ENCODE measurements around the gene DSG1.

The DSG1 gene

GRCh38 chr18:31317860-31318259 lies at the start of gene DSG1:
DSG1 (plus strand) TSS chr18:31318160; CDS start chr18:31318301, 141 bp downstream.
- H3K4me3 ChIP-seq (replicated peaks; ENCODE audit: low read depth, low read length) = no peak within 1 kb of the TSS
- no peak for TF ChIP-seq CTCF (IDR thresholded peaks at IDR 0.05; ENCODE audit: low read length, missing control alignments)
- no peak for DNase-seq (ENCODE audit: low read depth)

GRCh38 chr18:31268985-31269406 lies 49.0 kb upstream of the DSG1 start:
- TF ChIP-seq CTCF (IDR thresholded peaks at IDR 0.05; ENCODE audit: low read length, missing control alignments) = no peak
- peak; percentile 29 for DNase-seq (ENCODE audit: low read depth)

GRCh38 chr18:31269566-31269965 lies 48.4 kb upstream of the DSG1 start:
- no peak for DNase-seq (ENCODE audit: low read depth)
- TF ChIP-seq CTCF (IDR thresholded peaks at IDR 0.05; ENCODE audit: low read length, missing control alignments) = no peak
- H3K4me3 ChIP-seq (replicated peaks; ENCODE audit: low read depth, low read length) = no peak overlapping the region

More at GRCh38 chr18:31268985-31269406, 49.0 kb upstream of the DSG1 start:
- H3K4me3 ChIP-seq (replicated peaks; ENCODE audit: low read depth, low read length) = no peak overlapping the region

GRCh38 chr18:31270578-31270977 lies 47.4 kb upstream of the DSG1 start:
- DNase-seq (ENCODE audit: low read depth) = no peak

GRCh38 chr18:31273812-31274527 lies 44.0 kb upstream of the DSG1 start:
- no peak overlapping the region for H3K4me3 ChIP-seq (replicated peaks; ENCODE audit: low read depth, low read length)

More at GRCh38 chr18:31270578-31270977, 47.4 kb upstream of the DSG1 start:
- H3K4me3 ChIP-seq (replicated peaks; ENCODE audit: low read depth, low read length) = no peak overlapping the region
- TF ChIP-seq CTCF (IDR thresholded peaks at IDR 0.05; ENCODE audit: low read length, missing control alignments) = no peak

GRCh38 chr18:31274931-31275330 lies 43.0 kb upstream of the DSG1 start:
- TF ChIP-seq CTCF (IDR thresholded peaks at IDR 0.05; ENCODE audit: low read length, missing control alignments) = no peak
- DNase-seq (ENCODE audit: low read depth) = peak; percentile 69

More at GRCh38 chr18:31273812-31274527, 44.0 kb upstream of the DSG1 start:
- DNase-seq (ENCODE audit: low read depth) = no peak
- TF ChIP-seq CTCF (IDR thresholded peaks at IDR 0.05; ENCODE audit: low read length, missing control alignments) = no peak

More at GRCh38 chr18:31274931-31275330, 43.0 kb upstream of the DSG1 start:
- no peak overlapping the region for H3K4me3 ChIP-seq (replicated peaks; ENCODE audit: low read depth, low read length)

Data from fibroblast of pulmonary artery (primary cell).